Activated T-helper 9 cell treated with anti-CD3 and anti-CD28 coated beads, Interleukin-2, amount 50 U/mL, for 16 hours (primary cell): Measurements from ENCODE around the gene IL24.

Experiments used
- DNase-seq: peaks from one replicate; pipeline ENCODE4 v3.0.0-alpha.2; 2020; ENCODE audit warnings: low read depth

IL24 gene

DNA sequence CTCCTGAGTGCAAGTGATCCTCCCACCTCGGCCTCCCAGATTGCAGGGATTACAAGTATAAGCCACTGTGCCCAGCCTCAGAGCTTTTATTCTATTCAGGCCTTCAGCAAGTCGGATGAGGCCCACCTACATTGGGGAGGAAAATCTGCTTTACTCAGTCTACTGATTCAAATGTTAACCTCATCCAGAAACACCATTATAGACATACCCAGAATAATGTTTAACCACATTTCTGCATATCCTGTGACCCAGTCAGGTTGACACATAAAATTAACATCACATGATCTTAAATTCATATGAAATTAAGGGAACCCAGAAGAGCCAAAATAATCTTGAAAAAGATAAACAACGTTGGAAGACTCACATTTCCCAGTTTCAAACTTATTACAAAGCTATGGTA, 16.9 kb upstream of the IL24 start:
- DNase-seq: no peak

- no peak for DNase-seq
Observed at GRCh38 chr1:206882555-206882954, 14.7 kb upstream of the IL24 start.

GRCh38 chr1:206883160-206883559, 14.1 kb upstream of the IL24 start:
- DNase-seq: no peak

GRCh38 chr1:206883876-206884275, 13.4 kb upstream of the IL24 start:
- no peak for DNase-seq

DNA sequence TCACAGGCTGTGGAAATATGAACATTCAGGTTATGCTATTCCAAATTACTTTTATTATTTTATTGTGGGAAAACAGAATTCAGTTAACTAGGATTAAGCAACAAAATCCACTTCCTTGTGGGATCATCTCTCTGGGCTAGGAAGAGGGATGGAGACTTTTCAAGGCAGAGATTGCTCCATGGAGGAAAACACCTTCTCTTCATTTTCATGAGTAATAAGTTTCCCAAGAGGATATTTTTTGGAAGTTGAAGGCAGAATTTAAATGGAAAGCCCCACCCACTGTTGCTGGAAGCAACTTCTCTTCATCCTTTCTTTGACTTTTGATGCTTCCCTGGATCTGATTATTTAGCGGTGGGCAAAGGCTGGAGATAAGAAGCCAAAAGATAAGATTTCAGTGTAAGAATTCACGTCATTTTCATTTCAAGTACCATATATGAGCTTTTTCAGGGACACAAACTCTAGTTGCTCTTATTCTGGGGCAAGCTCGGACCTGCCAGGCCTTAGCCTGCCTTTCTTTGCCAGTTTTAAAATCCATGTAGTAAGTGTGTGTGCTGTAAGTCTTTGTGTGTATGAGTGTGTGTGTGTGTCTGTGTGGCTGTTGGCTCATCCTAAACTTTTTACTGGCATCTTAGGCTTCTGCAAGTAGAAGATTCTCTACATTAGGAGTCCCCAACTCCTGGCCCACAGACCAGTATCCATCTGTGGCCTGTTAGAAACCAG, 11.7 kb upstream of the IL24 start:
- DNase-seq: no peak

- DNase-seq: no peak
Observed at GRCh38 chr1:206886831-206887230, 10.4 kb upstream of the IL24 start.

GRCh38 chr1:206887701-206888100, 9.5 kb upstream of the IL24 start:
- DNase-seq: no peak

DNA sequence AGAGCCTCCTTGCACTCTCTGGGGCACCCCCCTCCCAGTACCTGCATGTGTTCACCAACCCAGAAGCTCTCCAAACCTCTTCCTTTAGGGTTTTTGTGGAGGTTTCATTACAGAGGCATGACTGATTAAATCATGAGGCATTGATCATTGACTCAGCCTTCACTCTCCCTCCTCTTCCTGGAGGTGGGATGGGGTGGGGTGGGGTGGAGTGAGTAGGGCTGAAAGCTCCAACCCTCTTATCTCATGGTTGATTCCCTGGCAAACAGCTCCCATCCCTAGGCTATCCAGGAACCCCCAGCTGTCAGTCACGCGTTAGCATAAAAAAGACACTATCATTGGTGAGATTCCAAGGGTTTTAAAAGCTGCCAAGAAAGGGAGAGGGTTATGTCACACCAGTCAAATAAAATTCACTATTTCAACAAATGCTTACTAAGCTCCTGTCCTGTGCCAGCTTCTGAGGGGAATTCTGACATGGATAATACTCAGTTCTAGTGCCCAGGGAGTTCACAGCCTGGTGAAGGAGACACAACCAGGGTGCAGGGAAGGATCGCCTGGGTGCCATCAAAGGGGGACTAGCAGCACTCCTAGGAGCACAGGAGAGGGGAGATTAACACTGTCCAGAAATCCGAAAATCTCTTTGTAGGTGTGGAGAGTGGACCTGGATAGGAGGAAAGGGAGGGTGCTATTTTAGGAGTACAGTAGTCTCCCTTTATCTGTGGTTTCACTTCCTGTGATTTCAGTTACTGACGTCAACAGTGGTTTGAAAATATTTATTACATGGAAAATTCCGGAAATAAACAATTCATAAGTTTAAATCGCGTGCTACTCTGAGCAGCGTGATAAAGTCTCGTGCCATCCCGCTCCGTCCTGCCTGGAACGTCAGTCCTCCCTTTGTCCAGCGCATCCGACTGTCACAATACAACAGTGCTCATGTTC, 6.8 kb upstream of the IL24 start:
- no peak for DNase-seq

DNA sequence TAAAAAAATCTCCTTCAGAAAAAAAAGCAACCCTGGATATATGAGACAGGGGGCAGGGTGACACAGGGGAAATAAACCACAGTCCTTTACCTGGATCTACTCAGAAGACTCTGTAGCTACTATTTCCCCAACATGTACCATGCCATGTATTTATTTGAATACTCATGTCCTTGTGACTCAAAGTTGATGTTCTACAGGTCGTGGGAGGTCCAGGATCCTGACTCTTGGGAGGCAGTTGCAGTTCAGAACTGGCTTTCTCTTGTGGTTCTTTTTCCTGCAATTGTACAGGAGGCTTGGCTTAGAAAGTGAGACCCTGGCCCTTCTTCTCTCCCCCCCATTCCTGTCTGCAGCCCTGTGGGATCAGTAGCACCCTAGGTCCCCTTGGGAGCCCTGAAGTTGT, 5.8 kb upstream of the IL24 start:
- DNase-seq: no peak

- no peak for DNase-seq
Observed at GRCh38 chr1:206892351-206892984, 4.8 kb upstream of the IL24 start.

- DNase-seq: no peak
Observed at GRCh38 chr1:206893380-206893779, 3.9 kb upstream of the IL24 start.

GRCh38 chr1:206895325-206895724, 1.9 kb upstream of the IL24 start:
- no peak for DNase-seq

- no peak for DNase-seq
Observed at GRCh38 chr1:206895837-206896242, 1.4 kb upstream of the IL24 start.

DNA sequence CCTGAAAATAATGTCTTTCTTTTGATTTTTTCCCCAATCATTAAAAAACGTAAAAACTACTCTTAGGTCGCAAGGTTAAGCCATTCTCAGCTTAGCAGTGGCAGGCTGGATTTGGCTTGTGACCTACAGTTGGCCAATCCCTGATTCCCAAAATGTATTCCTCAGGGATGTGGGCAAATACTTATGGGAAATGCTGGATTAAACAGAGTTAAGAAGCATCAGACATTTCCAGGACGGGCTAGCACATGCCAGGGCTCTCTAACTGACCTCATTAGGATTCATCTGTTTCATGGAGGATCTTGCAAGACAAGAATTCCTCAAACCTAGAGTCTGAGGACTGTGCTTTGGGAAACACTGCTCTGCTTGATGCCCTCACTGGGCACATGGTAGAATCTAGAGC, 982 bp upstream of the IL24 start:
- no peak for DNase-seq

GRCh38 chr1:206898089-206898914, 1.1 kb downstream of the IL24 start:
- DNase-seq: no peak

DNA sequence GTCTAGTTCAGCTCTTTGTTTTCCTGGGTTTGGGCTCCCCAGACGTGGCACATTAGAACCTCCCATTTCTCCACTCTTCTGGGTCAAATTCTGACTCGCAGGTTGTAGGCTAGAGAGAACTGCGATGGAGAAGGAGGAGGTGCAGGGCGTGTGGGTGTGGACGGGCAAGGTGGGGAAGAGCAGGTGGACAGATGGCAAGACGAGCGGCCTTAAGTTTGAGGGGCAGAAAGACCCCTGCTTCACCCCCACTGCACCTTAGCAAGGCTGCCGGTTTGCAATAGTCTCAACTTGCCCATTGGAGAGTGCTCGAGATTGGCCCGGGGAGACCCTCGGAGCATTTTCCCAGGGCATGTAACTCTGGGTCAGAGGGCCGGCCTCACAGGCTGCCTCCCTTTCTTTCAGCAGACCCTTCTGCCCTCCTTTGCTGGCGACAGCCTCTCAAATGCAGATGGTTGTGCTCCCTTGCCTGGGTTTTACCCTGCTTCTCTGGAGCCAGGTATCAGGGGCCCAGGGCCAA, 1.7 kb downstream of the IL24 start:
- DNase-seq: no peak

- DNase-seq: no peak
Observed at GRCh38 chr1:206899717-206900116, 2.5 kb downstream of the IL24 start.

DNA sequence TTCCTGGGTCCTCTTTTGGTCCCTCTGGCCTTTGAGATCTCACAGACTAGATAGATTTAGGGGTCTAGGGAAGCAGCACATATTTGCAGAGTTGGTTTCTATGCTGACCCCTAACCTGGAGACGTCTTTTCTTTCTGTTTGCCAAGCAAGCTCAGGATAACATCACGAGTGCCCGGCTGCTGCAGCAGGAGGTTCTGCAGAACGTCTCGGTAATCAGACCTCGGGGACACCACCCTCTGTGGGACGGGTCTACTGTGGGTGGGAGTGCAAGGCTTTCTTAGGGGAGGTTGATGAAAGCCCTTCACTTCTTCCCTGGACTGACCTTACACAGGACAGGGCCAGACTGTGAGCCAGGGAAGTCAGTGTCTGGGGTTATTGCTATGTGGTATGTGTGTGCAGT, 2.9 kb downstream of the IL24 start:
- DNase-seq: no peak

DNA sequence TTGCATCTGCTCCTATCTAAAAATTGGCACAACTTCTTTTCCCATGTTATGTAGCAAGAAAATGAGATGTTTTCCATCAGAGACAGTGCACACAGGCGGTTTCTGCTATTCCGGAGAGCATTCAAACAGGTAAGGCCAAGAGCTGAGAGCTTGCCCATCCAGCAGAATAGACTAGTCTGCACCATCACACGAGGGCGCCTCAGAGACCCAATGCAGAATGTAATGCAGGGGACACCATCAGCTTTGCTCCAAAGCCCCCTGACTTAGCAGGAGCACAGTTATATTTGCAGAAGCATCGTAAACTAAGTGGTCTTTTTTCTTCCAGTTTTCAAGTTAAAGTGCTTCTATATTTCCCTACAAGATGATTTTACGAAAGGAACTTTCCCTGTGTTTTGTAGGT, 4.7 kb downstream of the IL24 start:
- DNase-seq: no peak

DNA sequence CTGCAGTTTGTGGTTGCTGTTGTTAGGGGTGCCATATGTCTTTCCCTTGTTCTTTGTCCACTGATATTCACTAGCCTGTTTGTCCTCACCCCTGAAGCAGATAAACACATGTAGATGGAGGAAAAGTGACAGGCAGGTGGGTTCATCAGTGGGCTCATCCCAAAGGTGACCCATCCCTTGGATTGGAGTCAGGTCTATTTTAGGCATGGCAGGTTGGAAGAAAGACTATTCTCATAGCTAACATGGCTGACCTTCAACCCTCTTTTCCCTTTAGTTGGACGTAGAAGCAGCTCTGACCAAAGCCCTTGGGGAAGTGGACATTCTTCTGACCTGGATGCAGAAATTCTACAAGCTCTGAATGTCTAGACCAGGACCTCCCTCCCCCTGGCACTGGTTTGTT, 5.5 kb downstream of the IL24 start:
- no peak for DNase-seq

DNA sequence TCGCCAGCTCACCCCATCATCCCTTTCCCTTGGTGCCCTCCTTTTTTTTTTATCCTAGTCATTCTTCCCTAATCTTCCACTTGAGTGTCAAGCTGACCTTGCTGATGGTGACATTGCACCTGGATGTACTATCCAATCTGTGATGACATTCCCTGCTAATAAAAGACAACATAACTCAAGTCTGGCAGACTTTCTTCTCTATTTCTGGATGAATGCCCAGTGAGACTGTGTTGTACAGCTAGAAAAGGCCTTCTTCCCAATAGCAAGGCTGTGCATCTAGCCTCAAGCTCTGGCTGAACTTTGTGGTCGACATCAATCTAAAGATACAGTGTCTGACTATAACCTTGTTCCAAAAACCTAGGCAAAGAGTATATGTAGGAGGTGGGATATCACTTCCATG, 6.4 kb downstream of the IL24 start:
- no peak for DNase-seq
